OCI-LY7 (cell line): ENCODE data around the gene FCER1G. TPM values are rescaled to one million over a fixed set of nuclear protein-coding genes. Genes with fewer than 3 reads are reported as not detected.

ENCODE experiments used
- BruUV-seq: library from RNA; stranded (reverse); fragments of 400-500 nt; replicated peaks from 2 replicates; lab custom pipeline; 2021; lab: Mats Ljungman, UMichigan
- CTCF ChIA-PET: fragments of 300-600 bp; sonication (Branson Sonifier 250); formaldehyde crosslinking; loops from one replicate; lab custom pipeline; 2022; ENCODE audit warnings: antibody characterized with exemption; ENCODE audit not compliant: unreplicated experiment; lab: Charles Lee
- POLR2A ChIA-PET: fragments of 300-600 bp; sonication (Branson Sonifier 250); formaldehyde crosslinking; loops from one replicate; lab custom pipeline; 2022; ENCODE audit warnings: antibody characterized with exemption; lab: Charles Lee
- DNase-seq: peaks from one replicate; pipeline ENCODE4 v3.0.0-alpha.2; 2015; ENCODE audit warnings: low spot score
- H2AFZ ChIP-seq: fragments of 200-600 bp; sonication (generic), shearing (Covaris generic); 2 replicates; pipeline ENCODE4 v1.6.1; 2014; ENCODE audit warnings: mild to moderate bottlenecking, antibody characterized with exemption, low read length, moderate library complexity
- H3K27ac ChIP-seq: fragments of 200-600 bp; sonication (generic); 2 replicates; pipeline ENCODE4 v1.5.1; 2014; ENCODE audit warnings: mixed run types, low read depth, mild to moderate bottlenecking, moderate library complexity, low read length, inconsistent platforms; ENCODE audit not compliant: poor library complexity, severe bottlenecking
- H3K36me3 ChIP-seq: fragments of 200-600 bp; sonication (generic); 2 replicates; pipeline ENCODE4 v1.6.1; 2014; ENCODE audit warnings: mild to moderate bottlenecking, antibody characterized with exemption, low read length, moderate library complexity, mixed read lengths; ENCODE audit not compliant: insufficient read depth
- H3K4me1 ChIP-seq: fragments of 200-600 bp; sonication (generic); 2 replicates; pipeline ENCODE4 v1.5.1; 2014; ENCODE audit warnings: mild to moderate bottlenecking, low read length; ENCODE audit not compliant: insufficient read depth, poor library complexity, severe bottlenecking
- H3K4me2 ChIP-seq: fragments of 200-600 bp; sonication (generic); 2 replicates; pipeline ENCODE4 v1.6.1; 2014; ENCODE audit warnings: mild to moderate bottlenecking, low read length
- H3K4me3 ChIP-seq: fragments of 200-600 bp; sonication (generic); 2 replicates; pipeline ENCODE4 v1.5.1; 2014; ENCODE audit warnings: mild to moderate bottlenecking, low read depth, low read length; ENCODE audit not compliant: poor library complexity, severe bottlenecking
- H3K79me2 ChIP-seq: fragments of 200-600 bp; sonication (generic); 2 replicates; pipeline ENCODE4 v1.6.1; 2016; ENCODE audit warnings: low read depth, mild to moderate bottlenecking, low read length, moderate library complexity, mixed read lengths; ENCODE audit not compliant: insufficient read depth
- H3K9me2 ChIP-seq: fragments of 200-600 bp; sonication (generic); 2 replicates; pipeline ENCODE4 v1.6.1; 2016; ENCODE audit warnings: mild to moderate bottlenecking, low read length, mixed read lengths; ENCODE audit not compliant: insufficient read depth
- H3K9me3 ChIP-seq: fragments of 200-600 bp; sonication (generic); 2 replicates; pipeline ENCODE4 v1.6.1; 2014; ENCODE audit warnings: mild to moderate bottlenecking, mixed run types, low read length, mixed read lengths
- H4K20me1 ChIP-seq: fragments of 200-600 bp; sonication (generic); 2 replicates; pipeline ENCODE4 v1.6.1; 2014; ENCODE audit warnings: mild to moderate bottlenecking, antibody characterized with exemption, low read length, moderate library complexity, mixed read lengths; ENCODE audit not compliant: insufficient read depth
- EZH2phosphoT487 ChIP-seq: fragments of 200-600 bp; sonication (generic); IDR thresholded peaks from 2 replicates; pipeline ENCODE4 v1.6.1; 2018; ENCODE audit warnings: low read depth, borderline replicate concordance, mild to moderate bottlenecking, mixed run types, antibody characterized with exemption, low read length, moderate library complexity, mixed read lengths
- intact Hi-C: fragments of 100-400 bp; cut with micrococcal nuclease; formaldehyde crosslinking; loops from one replicate; pipeline ENCODE4 v1.10.0; 2022; ENCODE audit not compliant: unreplicated experiment
- total RNA-seq, 2 experiments: library from RNA; depleted of rRNA in 1 of 2; stranded (reverse); fragments of >200 nt in 1 of 2; shearing (Covaris generic) in 1 of 2; gene quantifications; 2 replicates each; pipeline ENCODE4 v1.2.3, GENCODE V29; 2014 to 2022
- TF ChIP-seq, protein P1 (sequence below): fragments of 200-600 bp; sonication (generic); conservative IDR thresholded peaks from 2 replicates; pipeline ENCODE4 v1.5.1; 2014; ENCODE audit warnings: mild to moderate bottlenecking, antibody characterized with exemption, low read length, moderate library complexity, mixed read lengths

Gene FCER1G
- total RNA-seq, 2 experiments from 2014 or later = 0.88 to 3.2 TPM

DNA sequence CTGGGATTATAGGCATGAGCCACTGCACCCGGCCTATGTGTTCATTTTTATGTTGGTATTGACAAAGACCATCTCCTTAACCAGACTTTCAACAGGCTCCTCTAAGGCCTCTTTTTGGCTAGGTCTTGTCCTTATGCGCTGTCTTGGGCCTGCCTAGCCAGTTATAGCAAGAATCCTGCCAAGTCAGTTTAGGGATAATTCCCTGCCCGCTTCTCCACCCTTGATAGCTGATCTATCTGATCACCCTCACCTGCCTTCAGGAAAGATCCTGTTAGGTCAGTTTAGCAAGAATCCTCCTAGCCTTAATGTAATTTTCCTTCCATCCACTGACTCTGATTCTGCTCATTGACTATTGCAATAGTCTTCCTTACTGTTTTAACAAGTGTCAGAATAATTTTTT is 35.4 kb upstream of the FCER1G start:
- Histone ChIP-seq H3K79me2 (peaks cover 9% of the 10 kb centered on the region; the same call in 1 of the 2 replicates), H3K9me3 (no peaks in the 10 kb centered on the region), H4K20me1 (no peaks in the 10 kb centered on the region), H3K27ac (no peak overlapping the region), H3K4me3 (no peak overlapping the region), H3K9me2 (no peaks in the 10 kb centered on the region), H3K4me1 (peaks cover 57% of the 10 kb centered on the region), H3K4me2 (no peak overlapping the region), H2AFZ (no peak overlapping the region), H3K36me3 (peaks cover 11% of the 10 kb centered on the region)
- DNase-seq = no peak
- BruUV-seq = no TSS peak
- intact Hi-C loops = no loop called here
- ChIA-PET POLR2A (interaction anchor here (0.7 kb wide), 1 partner anchor 44 kb away, joined by 4 read pairs; no protein-coding TSS in a partner anchor), CTCF (no interaction called here)
- TF ChIP-seq EZH2phosphoT487 = no peak
- TF ChIP-seq, protein P1, sequence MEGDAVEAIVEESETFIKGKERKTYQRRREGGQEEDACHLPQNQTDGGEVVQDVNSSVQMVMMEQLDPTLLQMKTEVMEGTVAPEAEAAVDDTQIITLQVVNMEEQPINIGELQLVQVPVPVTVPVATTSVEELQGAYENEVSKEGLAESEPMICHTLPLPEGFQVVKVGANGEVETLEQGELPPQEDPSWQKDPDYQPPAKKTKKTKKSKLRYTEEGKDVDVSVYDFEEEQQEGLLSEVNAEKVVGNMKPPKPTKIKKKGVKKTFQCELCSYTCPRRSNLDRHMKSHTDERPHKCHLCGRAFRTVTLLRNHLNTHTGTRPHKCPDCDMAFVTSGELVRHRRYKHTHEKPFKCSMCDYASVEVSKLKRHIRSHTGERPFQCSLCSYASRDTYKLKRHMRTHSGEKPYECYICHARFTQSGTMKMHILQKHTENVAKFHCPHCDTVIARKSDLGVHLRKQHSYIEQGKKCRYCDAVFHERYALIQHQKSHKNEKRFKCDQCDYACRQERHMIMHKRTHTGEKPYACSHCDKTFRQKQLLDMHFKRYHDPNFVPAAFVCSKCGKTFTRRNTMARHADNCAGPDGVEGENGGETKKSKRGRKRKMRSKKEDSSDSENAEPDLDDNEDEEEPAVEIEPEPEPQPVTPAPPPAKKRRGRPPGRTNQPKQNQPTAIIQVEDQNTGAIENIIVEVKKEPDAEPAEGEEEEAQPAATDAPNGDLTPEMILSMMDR = no peak

DNA sequence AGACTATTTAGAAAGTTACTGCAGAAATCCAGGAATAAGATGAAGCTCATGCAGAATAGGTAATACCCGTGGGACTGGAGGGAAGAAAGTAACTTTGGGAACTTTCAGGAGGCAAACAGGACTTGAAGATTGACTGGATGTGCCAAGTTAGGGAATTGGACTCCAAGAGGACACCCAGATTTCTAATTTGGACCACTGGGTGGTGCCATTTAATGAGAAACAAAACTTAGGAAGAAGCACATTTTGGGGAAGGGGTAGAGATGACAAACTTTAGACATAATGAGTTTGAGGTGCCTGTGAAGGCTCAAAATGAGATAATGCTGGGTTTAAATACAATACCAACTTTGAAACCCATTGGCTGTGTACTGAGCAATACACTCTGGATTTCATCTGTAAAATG is 34.5 kb upstream of the FCER1G start:
- TF ChIP-seq, protein P1 = peak; percentile 79
- no peak for TF ChIP-seq EZH2phosphoT487
- no peak overlapping the region for H2AFZ ChIP-seq
- no peaks in the 10 kb centered on the region for H3K9me3 ChIP-seq
- peaks cover 9% of the 10 kb centered on the region; the same call in 1 of the 2 replicates for H3K79me2 ChIP-seq
- H3K4me1 ChIP-seq = peaks cover 58% of the 10 kb centered on the region
- peak; percentile 41 for DNase-seq
- ChIA-PET POLR2A (interaction anchor here (2.1 to 2.7 kb wide), 2 partner anchors 15 to 45 kb away, joined by 7 read pairs; partner anchors contain the start of genes PPOX and TOMM40L), CTCF (interaction anchor here (1.0 kb wide), 1 partner anchor 15 kb away, joined by 3 read pairs; the partner anchor contains the start of gene PPOX)
- no peak overlapping the region for H3K27ac ChIP-seq
- peaks cover 1% of the 10 kb centered on the region; the same call in 1 of the 2 replicates for H3K36me3 ChIP-seq
- no peaks in the 10 kb centered on the region for H3K9me2 ChIP-seq
- H3K4me3 ChIP-seq = no peak overlapping the region
- no TSS peak for BruUV-seq
- H4K20me1 ChIP-seq = no peaks in the 10 kb centered on the region
- no peak overlapping the region for H3K4me2 ChIP-seq
- intact Hi-C loops = no loop called here

DNA sequence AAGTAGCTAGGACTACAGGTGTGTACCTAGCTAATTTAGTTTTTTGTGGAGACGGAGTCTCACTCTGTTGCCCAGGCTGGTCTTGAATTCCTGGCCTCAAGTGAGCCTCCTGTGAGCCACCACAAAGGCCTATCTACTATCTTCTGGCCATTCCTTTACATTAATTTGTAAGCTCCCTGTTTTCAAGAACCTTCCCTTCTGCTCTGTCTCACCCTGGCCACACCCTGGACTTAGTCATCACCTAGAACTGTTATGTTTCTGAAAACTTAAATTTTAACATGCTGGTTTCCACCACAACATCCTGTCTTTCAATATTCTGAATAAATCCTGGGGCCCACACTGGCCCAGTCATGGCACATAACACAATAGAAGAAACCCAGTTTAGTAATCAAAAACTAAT is 32.9 kb upstream of the FCER1G start:
- no peak overlapping the region for H3K4me3 ChIP-seq
- DNase-seq = no peak

More for the DNA sequence above, 32.9 kb upstream of the FCER1G start:
- CTCF ChIA-PET = interaction anchor here (1.0 to 1.2 kb wide), 3 partner anchors 9 to 43 kb away, joined by 4 to 5 read pairs (median 4); partner anchors contain the start of gene NDUFS2
- Histone ChIP-seq H3K4me1 (peaks cover 64% of the 10 kb centered on the region), H4K20me1 (no peaks in the 10 kb centered on the region), H3K9me2 (no peaks in the 10 kb centered on the region), H3K4me2 (peak overlapping the region; percentile 3; the same call in 1 of the 2 replicates), H3K36me3 (no peaks in the 10 kb centered on the region), H3K79me2 (no peaks in the 10 kb centered on the region), H3K27ac (no peak overlapping the region), H2AFZ (no peak overlapping the region; the same call in 1 of the 2 replicates), H3K9me3 (no peaks in the 10 kb centered on the region)
- POLR2A ChIA-PET = interaction anchor here (0.6 to 2.7 kb wide), 6 partner anchors 9 to 556 kb away, joined by 3 to 7 read pairs (median 4); partner anchors contain the start of genes PPOX and TOMM40L
- BruUV-seq = no TSS peak
- intact Hi-C loops = no loop called here
- TF ChIP-seq, protein P1 = no peak
- no peak for TF ChIP-seq EZH2phosphoT487
